B cell (primary cell): Measurements from ENCODE around the gene ABCA9. TPM values are rescaled to one million over a fixed set of nuclear protein-coding genes. Genes with fewer than 3 reads are reported as not detected.

ENCODE experiments used
- ATAC-seq: fragments of 200-7000 bp; cut with Tn5 transposase; one replicate; pipeline ENCODE4 v1.10.0; 2021; ENCODE audit warnings: low read depth, mild to moderate bottlenecking, moderate number of reproducible peaks, moderate library complexity
- CTCF ChIA-PET: fragments of 350-600 bp; sonication (Branson Sonifier 250); formaldehyde crosslinking; loops from one replicate; lab custom pipeline; 2021; ENCODE audit warnings: antibody characterized with exemption, inconsistent platforms; lab: Charles Lee
- POLR2A ChIA-PET: fragments of 350-600 bp; sonication (Branson Sonifier 250); formaldehyde crosslinking; loops from one replicate; lab custom pipeline; 2021; ENCODE audit warnings: antibody characterized with exemption; lab: Charles Lee
- DNase-seq: peaks from one replicate; pipeline ENCODE4 v3.0.0; 2013
- H2AFZ ChIP-seq: 2 replicates; pipeline ENCODE4 v1.6.1; 2012; ENCODE audit warnings: mild to moderate bottlenecking, low read depth, low read length; ENCODE audit not compliant: insufficient read depth, poor library complexity, severe bottlenecking
- H3K27ac ChIP-seq, 2 donors: 1 replicate in 1 of 2; 2 replicates in 1 of 2; pipeline ENCODE4 v1.5.1; 2012 to 2013; ENCODE audit warnings: low read length in 2 of 2, mild to moderate bottlenecking in 2 of 2, moderate library complexity in 1 of 2
- H3K27me3 ChIP-seq, 4 experiments: fragments of 200-600 bp in 1 of 4; sonication (generic) in 1 of 4; replicated peaks in 1 of 4; 1 replicate in 2 of 4; 2 replicates in 2 of 4; pipeline versions ENCODE4 v1.6.1 to v1.7.0; 2013 to 2016; ENCODE audit warnings: low read length in 3 of 4, mild to moderate bottlenecking in 2 of 4, mixed read lengths in 1 of 4, moderate library complexity in 1 of 4; ENCODE audit not compliant: insufficient read depth in 4 of 4, control insufficient read depth in 3 of 4; ENCODE audit errors: control extremely low read depth in 1 of 4
- H3K36me3 ChIP-seq, 2 experiments: replicated peaks in 1 of 2; 1 replicate in 1 of 2; 2 replicates in 1 of 2; pipeline versions ENCODE4 v1.6.1 to v1.7.1; 2013; ENCODE audit warnings: low read length in 1 of 2; ENCODE audit not compliant: insufficient read depth in 2 of 2, control insufficient read depth in 1 of 2; ENCODE audit errors: control extremely low read depth in 1 of 2, extremely low read depth in 1 of 2
- H3K4me1 ChIP-seq, 2 donors: fragments of 200-600 bp in 1 of 2; sonication (generic) in 1 of 2; 1 replicate in 1 of 2; 2 replicates in 1 of 2; pipeline versions ENCODE4 v1.5.1 to v1.6.1; 2013 to 2017; ENCODE audit warnings: low read length in 2 of 2; ENCODE audit not compliant: control insufficient read depth in 2 of 2, insufficient read depth in 2 of 2
- H3K4me2 ChIP-seq: replicated peaks from 2 replicates; pipeline ENCODE3; 2012; ENCODE audit warnings: mild to moderate bottlenecking, low read depth, low read length; ENCODE audit not compliant: poor library complexity, severe bottlenecking
- H3K4me3 ChIP-seq, 5 experiments: fragments of 200-600 bp in 1 of 5; sonication (generic) in 1 of 5; 1 replicate in 3 of 5; 2 replicates in 2 of 5; pipeline versions ENCODE4 v1.5.1 to v1.7.0; 2011 to 2016; ENCODE audit warnings: low read length in 4 of 5, mild to moderate bottlenecking in 4 of 5, low read depth in 2 of 5, control low read depth in 1 of 5, moderate library complexity in 1 of 5; ENCODE audit not compliant: insufficient read depth in 1 of 5; ENCODE audit errors: control extremely low read depth in 1 of 5, extremely low read depth in 1 of 5
- H3K79me2 ChIP-seq: fragments of 200-600 bp; sonication (generic); one replicate; pipeline ENCODE4 v1.6.0; 2016; ENCODE audit warnings: low read length; ENCODE audit not compliant: control insufficient read depth, insufficient read depth
- H3K9ac ChIP-seq: fragments of 200-600 bp; sonication (generic); 2 replicates; pipeline ENCODE4 v1.6.1; 2017; ENCODE audit warnings: mild to moderate bottlenecking, low read length, moderate library complexity
- H3K9me3 ChIP-seq, 3 donors: one replicate each; pipeline versions ENCODE4 v1.6.1 to v1.7.1; 2013; ENCODE audit warnings: low read length in 2 of 3; ENCODE audit not compliant: control insufficient read depth in 2 of 3, insufficient read depth in 1 of 3; ENCODE audit errors: control extremely low read depth in 1 of 3
- H4K20me1 ChIP-seq: 2 replicates; pipeline ENCODE4 v1.6.0; 2012; ENCODE audit warnings: mild to moderate bottlenecking, low read length; ENCODE audit not compliant: insufficient read depth, control insufficient read depth, poor library complexity, severe bottlenecking
- H3K27ac Mint-ChIP-seq: one replicate; pipeline ENCODE4 v1.8.0; 2021; ENCODE audit warnings: mixed read lengths
- H3K27me3 Mint-ChIP-seq: one replicate; pipeline ENCODE4 v1.8.0; 2021; ENCODE audit warnings: mixed read lengths
- H3K4me1 Mint-ChIP-seq: one replicate; pipeline ENCODE4 v1.8.0; 2021; ENCODE audit warnings: mixed read lengths
- H3K4me3 Mint-ChIP-seq: one replicate; pipeline ENCODE4 v1.8.0; 2021; ENCODE audit warnings: mixed read lengths
- H3K9me3 Mint-ChIP-seq: one replicate; pipeline ENCODE4 v1.8.0; 2022; ENCODE audit warnings: mixed read lengths; ENCODE audit not compliant: insufficient read depth
- CTCF ChIP-seq: fragments of 200-600 bp; IDR thresholded peaks from one replicate; pipeline ENCODE4 v1.8.0; 2022; ENCODE audit warnings: antibody characterized with exemption, mild to moderate bottlenecking
- EZH2 ChIP-seq: IDR thresholded peaks from 2 replicates; pipeline ENCODE4 v1.6.1; 2012; ENCODE audit warnings: borderline replicate concordance, low read depth, mild to moderate bottlenecking, moderate library complexity, low read length; ENCODE audit not compliant: insufficient read depth, poor library complexity, severe bottlenecking
- WGBS: methylation state at CpG from one replicate; pipeline ENCODE4 v1.1.5; 2013; ENCODE audit warnings: missing lambda C conversion rate; ENCODE audit not compliant: insufficient coverage; 5-methylcytosine and 5-hydroxymethylcytosine counted together
- intact Hi-C: fragments of 100-400 bp; cut with micrococcal nuclease; formaldehyde crosslinking; loops from one replicate; pipeline ENCODE4 v1.10.0; 2022
- polyA plus RNA-seq: library from polyadenylated mRNA; depleted of rRNA; stranded (reverse); fragments of >200 nt; gene quantifications from 2 replicates; pipeline ENCODE4 v1.2.3, GENCODE V29; 2012
- total RNA-seq, 2 donors: library from RNA; stranded (reverse); fragments of 120-200 nt in 1 of 2; gene quantifications; 1 replicate in 1 of 2; 2 replicates in 1 of 2; pipeline versions ENCODE4 v1.2.3 to v1.2.4, GENCODE V29; 2013 to 2022

The ABCA9 gene
- total and polyA plus RNA-seq, 2 donors (not counting 1 experiment from before 2014, with no cell fraction given), result 0.06 to 0.91 TPM

- H3K4me3 Mint-ChIP-seq, result no peak overlapping the region
- no peak overlapping the region for H3K4me3 ChIP-seq
- POLR2A ChIA-PET, result no interaction called here
- TF ChIP-seq EZH2, result no peak
- no peak for DNase-seq
- H3K27me3 Mint-ChIP-seq, result peaks cover 13% of the 10 kb centered on the region
- ATAC-seq, result no peak
- no peak overlapping the region for H3K4me2 ChIP-seq
- no peaks in the 10 kb centered on the region for H3K9me3 ChIP-seq
- WGBS, result 100% methylated on average over 1 of the region's 6 CpGs
- H3K79me2 ChIP-seq, result no peaks in the 10 kb centered on the region
- CTCF ChIA-PET, result no interaction called here
- H3K9ac ChIP-seq, result no peak overlapping the region
- no peaks in the 10 kb centered on the region for H3K27me3 ChIP-seq
- no peaks in the 10 kb centered on the region for H3K36me3 ChIP-seq
- H3K27ac Mint-ChIP-seq, result no peak overlapping the region
- no peak overlapping the region for H2AFZ ChIP-seq
- no peaks in the 10 kb centered on the region for H3K4me1 ChIP-seq
- H3K9me3 Mint-ChIP-seq, result no peaks in the 10 kb centered on the region
- intact Hi-C loops, result no loop called here
- H3K4me1 Mint-ChIP-seq, result no peaks in the 10 kb centered on the region
- no peak overlapping the region for H3K27ac ChIP-seq
- H4K20me1 ChIP-seq, result no peaks in the 10 kb centered on the region
Observed at GRCh38 chr17:68941761-68942160, 119.0 kb downstream of the ABCA9 start.

- WGBS, result no CpG with 5 or more reads among the region's 3 CpGs
- no peaks in the 10 kb centered on the region for H3K4me1 Mint-ChIP-seq
Observed at GRCh38 chr17:68939195-68939594, 121.5 kb downstream of the ABCA9 start.

More at GRCh38 chr17:68939195-68939594, 121.5 kb downstream of the ABCA9 start:
- DNase-seq (no peak), ATAC-seq (no peak)
- ChIA-PET CTCF (no interaction called here), POLR2A (no interaction called here)
- no peaks in the 10 kb centered on the region for H4K20me1 ChIP-seq
- no peak overlapping the region for H3K27ac ChIP-seq
- no peaks in the 10 kb centered on the region for H3K9me3 ChIP-seq
- H2AFZ ChIP-seq, result no peak overlapping the region
- Mint-ChIP-seq H3K27ac (no peak overlapping the region), H3K27me3 (peaks cover 20% of the 10 kb centered on the region), H3K9me3 (no peaks in the 10 kb centered on the region), H3K4me3 (no peak overlapping the region)
- H3K4me1 ChIP-seq, result no peaks in the 10 kb centered on the region
- H3K36me3 ChIP-seq, result no peaks in the 10 kb centered on the region
- H3K4me3 ChIP-seq, result no peak overlapping the region
- intact Hi-C loops, result no loop called here
- TF ChIP-seq EZH2 (no peak), CTCF (no peak)
- no peak overlapping the region for H3K4me2 ChIP-seq
- no peaks in the 10 kb centered on the region for H3K27me3 ChIP-seq
- no peak overlapping the region for H3K9ac ChIP-seq
- H3K79me2 ChIP-seq, result no peaks in the 10 kb centered on the region
